OCI-LY1 (cell line): ENCODE data around the gene NTNG1.

Source experiments
- CTCF ChIP-seq: fragments of 200-600 bp; sonication (generic), shearing (Covaris generic); IDR thresholded peaks from 2 replicates; pipeline ENCODE4 v1.5.1; 2017; ENCODE audit warnings: mild to moderate bottlenecking, antibody characterized with exemption, low read length, moderate library complexity, mixed read lengths
- EZH2 ChIP-seq: fragments of 200-600 bp; sonication (generic), shearing (Covaris generic); IDR thresholded peaks from 2 replicates; pipeline ENCODE4 v1.8.0; 2017; ENCODE audit warnings: borderline replicate concordance, mixed run types, mild to moderate bottlenecking, antibody characterized with exemption, low read length, moderate library complexity, mixed read lengths

DNA sequence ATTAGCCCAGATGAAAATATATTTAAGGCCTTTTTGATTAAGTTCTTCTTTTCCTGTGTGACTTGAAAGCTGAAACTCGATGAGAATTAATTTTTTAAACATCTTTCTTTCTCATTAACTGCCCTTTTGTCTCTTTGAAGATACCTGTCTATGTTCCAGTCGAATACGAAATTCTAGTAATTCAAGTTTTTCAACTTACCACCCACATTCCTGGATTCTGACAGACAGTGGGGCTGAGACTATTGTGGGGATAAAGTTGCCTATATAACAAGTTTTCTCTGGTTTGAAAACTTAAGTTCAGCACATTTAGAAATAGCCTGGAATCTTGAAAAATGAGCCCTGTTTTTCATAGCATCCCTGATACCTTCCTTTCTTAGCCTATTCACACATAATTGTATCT lies 114.6 kb downstream of the NTNG1 start:
- TF ChIP-seq CTCF (no peak), EZH2 (no peak)
